Measurements from ENCODE around the gene CROCC2. TPM values are rescaled to one million over a fixed set of nuclear protein-coding genes. Genes with fewer than 3 reads are reported as not detected.

Gene CROCC2
- total RNA-seq, 2 experiments from 2014 or later, result not detected

GRCh38 chr2:240959941-240960308 lies 53.8 kb downstream of the CROCC2 start:
- Mint-ChIP-seq H3K4me3 (no peak overlapping the region), H3K27me3 (no peaks in the 10 kb centered on the region), H3K36me3 (ENCODE audit: low read depth) (no peaks in the 10 kb centered on the region), H3K4me1 (ENCODE audit: low read depth) (no peaks in the 10 kb centered on the region), H3K27ac (no peak overlapping the region), H3K9me3 (no peaks in the 10 kb centered on the region)
- TF ChIP-seq, protein P1, sequence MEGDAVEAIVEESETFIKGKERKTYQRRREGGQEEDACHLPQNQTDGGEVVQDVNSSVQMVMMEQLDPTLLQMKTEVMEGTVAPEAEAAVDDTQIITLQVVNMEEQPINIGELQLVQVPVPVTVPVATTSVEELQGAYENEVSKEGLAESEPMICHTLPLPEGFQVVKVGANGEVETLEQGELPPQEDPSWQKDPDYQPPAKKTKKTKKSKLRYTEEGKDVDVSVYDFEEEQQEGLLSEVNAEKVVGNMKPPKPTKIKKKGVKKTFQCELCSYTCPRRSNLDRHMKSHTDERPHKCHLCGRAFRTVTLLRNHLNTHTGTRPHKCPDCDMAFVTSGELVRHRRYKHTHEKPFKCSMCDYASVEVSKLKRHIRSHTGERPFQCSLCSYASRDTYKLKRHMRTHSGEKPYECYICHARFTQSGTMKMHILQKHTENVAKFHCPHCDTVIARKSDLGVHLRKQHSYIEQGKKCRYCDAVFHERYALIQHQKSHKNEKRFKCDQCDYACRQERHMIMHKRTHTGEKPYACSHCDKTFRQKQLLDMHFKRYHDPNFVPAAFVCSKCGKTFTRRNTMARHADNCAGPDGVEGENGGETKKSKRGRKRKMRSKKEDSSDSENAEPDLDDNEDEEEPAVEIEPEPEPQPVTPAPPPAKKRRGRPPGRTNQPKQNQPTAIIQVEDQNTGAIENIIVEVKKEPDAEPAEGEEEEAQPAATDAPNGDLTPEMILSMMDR (IDR thresholded peaks at IDR 0.05), result no peak
- ATAC-seq, result no peak
- POLR2A ChIA-PET, result no interaction called here
- intact Hi-C loops (cut with micrococcal nuclease), result no loop called here
- no peak for DNase-seq
- CTCF ChIA-PET, result no interaction called here

DNA sequence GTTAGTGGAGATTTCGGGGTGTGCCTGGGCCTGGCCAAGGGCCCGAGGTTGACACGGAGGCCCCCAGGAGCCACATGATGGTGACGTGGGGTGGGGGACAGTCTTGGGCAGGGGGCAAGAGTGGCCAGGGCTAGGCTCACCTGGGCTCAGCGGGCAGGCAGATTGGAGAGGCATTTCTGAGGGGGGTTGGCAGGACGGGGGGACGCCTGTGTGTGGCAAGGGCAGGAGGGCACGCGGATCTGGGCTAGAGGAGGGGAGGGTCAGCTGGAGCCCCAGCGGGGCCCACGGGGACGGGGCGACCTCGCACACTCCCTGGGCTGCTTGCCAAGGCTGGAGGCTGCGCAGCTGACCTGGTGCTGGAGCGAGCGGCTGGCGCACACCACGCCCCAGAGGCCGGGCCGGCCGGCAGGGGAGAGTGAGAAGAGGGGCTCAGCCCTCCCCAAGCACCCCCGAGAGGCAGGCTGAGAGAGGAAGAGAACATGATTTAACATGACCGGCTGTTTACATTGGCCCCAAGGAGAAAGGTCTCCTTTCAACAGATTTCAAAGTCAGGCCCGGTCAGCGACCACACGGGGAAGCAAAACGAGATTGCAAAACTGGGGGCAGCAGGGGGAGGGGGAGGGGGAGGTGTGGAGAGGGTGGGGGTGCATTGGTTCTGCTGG lies 54.3 kb downstream of the CROCC2 start:
- Mint-ChIP-seq H3K27me3 (no peaks in the 10 kb centered on the region), H3K4me3 (no peak overlapping the region), H3K27ac (no peak overlapping the region), H3K4me1 (ENCODE audit: low read depth) (no peaks in the 10 kb centered on the region), H3K36me3 (ENCODE audit: low read depth) (no peaks in the 10 kb centered on the region), H3K9me3 (no peaks in the 10 kb centered on the region)
- ATAC-seq (no peak), DNase-seq (no peak)
- TF ChIP-seq, protein P1 (IDR thresholded peaks at IDR 0.05), result no peak
- ChIA-PET POLR2A (no interaction called here), CTCF (no interaction called here)
- intact Hi-C loops (cut with micrococcal nuclease), result no loop called here

DNA sequence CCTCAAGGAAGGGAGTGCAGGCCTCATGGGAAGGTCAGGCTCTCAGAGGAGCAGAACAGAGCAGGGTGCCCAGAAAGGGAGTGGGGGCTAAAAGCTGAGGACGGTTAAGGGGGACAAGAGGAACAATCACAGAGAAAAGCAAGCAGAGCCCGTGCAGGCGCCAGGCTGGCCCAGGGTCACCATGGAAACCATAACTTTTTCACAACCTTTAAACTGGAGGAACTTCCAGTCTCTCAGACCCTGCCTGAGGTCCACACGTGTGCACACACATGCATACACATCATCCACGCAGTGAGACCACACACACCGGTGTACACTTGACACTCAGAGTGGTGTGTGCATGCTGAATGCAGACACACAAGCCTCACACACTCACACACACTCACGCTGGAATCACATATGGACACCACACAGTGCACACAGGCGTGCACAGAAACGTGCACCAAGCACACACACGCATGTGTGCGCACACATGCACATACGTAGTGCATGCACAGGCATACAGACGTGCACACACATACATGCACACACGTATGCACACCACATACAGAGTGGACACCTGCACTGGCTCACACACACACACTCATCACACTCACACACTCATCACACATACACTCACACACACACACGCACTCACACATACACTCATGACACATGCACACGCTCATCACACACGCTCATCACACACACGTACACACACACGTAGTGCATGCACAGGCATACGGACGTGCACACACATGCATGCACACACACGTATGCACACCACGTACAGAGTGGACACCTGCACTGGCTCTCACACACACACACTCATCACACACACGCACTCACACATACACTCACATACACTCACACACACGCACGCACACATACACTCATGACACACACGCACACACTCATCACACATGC lies 55.1 kb downstream of the CROCC2 start:
- ATAC-seq (no peak), DNase-seq (no peak)
- Mint-ChIP-seq H3K27ac (no peak overlapping the region), H3K4me1 (ENCODE audit: low read depth) (no peaks in the 10 kb centered on the region), H3K36me3 (ENCODE audit: low read depth) (no peaks in the 10 kb centered on the region), H3K27me3 (no peaks in the 10 kb centered on the region), H3K4me3 (no peak overlapping the region), H3K9me3 (no peaks in the 10 kb centered on the region)
- intact Hi-C loops (cut with micrococcal nuclease), result no loop called here
- ChIA-PET CTCF (no interaction called here), POLR2A (no interaction called here)
- TF ChIP-seq, protein P1 (IDR thresholded peaks at IDR 0.05), result no peak

DNA sequence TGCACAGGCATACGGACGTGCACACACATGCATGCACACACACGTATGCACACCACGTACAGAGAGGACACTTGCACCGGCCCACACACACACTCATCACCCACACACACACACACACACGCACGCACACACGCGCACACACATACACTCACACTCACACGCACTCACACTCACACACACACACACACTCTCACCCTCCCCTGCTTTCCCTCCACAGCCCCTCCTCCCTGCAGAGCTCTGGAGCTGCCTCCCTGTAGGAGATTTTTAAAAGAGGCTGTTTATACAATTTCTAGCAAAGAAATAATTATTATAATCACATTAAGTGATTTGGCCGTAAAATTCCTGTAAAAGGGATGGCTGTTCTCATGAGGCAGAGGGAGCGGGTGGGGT lies 55.8 kb downstream of the CROCC2 start:
- Mint-ChIP-seq H3K4me1 (ENCODE audit: low read depth) (no peaks in the 10 kb centered on the region), H3K27ac (no peak overlapping the region), H3K27me3 (no peaks in the 10 kb centered on the region), H3K9me3 (no peaks in the 10 kb centered on the region), H3K4me3 (no peak overlapping the region), H3K36me3 (ENCODE audit: low read depth) (no peaks in the 10 kb centered on the region)
- ATAC-seq (no peak), DNase-seq (no peak)
- CTCF ChIA-PET, result no interaction called here
- POLR2A ChIA-PET, result no interaction called here
- TF ChIP-seq, protein P1 (IDR thresholded peaks at IDR 0.05), result no peak
- intact Hi-C loops (cut with micrococcal nuclease), result no loop called here
